Kidney (tissue), 14 donors: ENCODE data around the gene C3orf22. TPM values are rescaled to one million over a fixed set of nuclear protein-coding genes. Genes with fewer than 3 reads are reported as not detected.

Experiments used
- DNase-seq, 5 donors: peaks; one replicate each; pipeline ENCODE4 v3.0.0-alpha.2; 2013 to 2020
- FAIRE-seq: peaks from 2 replicates; lab custom pipeline; 2012; peaks lifted over from hg19 to GRCh38; lab: Jason Lieb, UNC
- H3K27ac ChIP-seq, 2 donors: one replicate each; pipeline ENCODE4 v1.7.0; 2013; ENCODE audit warnings: low read depth in 2 of 2, low read length in 2 of 2, inconsistent platforms in 1 of 2
- H3K27me3 ChIP-seq: one replicate; pipeline ENCODE4 v1.7.1; 2013; ENCODE audit warnings: low read length, inconsistent platforms; ENCODE audit not compliant: control insufficient read depth, insufficient read depth
- H3K36me3 ChIP-seq, 3 donors: one replicate each; pipeline versions ENCODE4 v1.7.0 to v1.7.1; 2013; ENCODE audit warnings: low read length in 3 of 3, control low read depth in 1 of 3, inconsistent platforms in 1 of 3; ENCODE audit not compliant: insufficient read depth in 3 of 3, control insufficient read depth in 2 of 3
- H3K4me1 ChIP-seq, 3 donors: one replicate each; pipeline versions ENCODE4 v1.7.0 to v1.7.1; 2013; ENCODE audit warnings: low read length in 3 of 3, inconsistent platforms in 1 of 3, low read depth in 1 of 3; ENCODE audit not compliant: control insufficient read depth in 2 of 3, insufficient read depth in 2 of 3
- H3K4me3 ChIP-seq, 3 donors: one replicate each; pipeline versions ENCODE4 v1.7.0 to v1.8.1; 2013; ENCODE audit warnings: low read length in 3 of 3, control low read depth in 1 of 3, inconsistent platforms in 1 of 3
- H3K9ac ChIP-seq, 3 donors: one replicate each; pipeline versions ENCODE4 v1.7.0 to v1.7.1; 2013; ENCODE audit warnings: low read length in 3 of 3, control low read depth in 1 of 3, inconsistent platforms in 1 of 3
- H3K9me3 ChIP-seq, 3 donors: one replicate each; pipeline versions ENCODE4 v1.7.0 to v1.7.1; 2013; ENCODE audit warnings: low read length in 3 of 3, control low read depth in 1 of 3, inconsistent platforms in 1 of 3; ENCODE audit not compliant: control insufficient read depth in 2 of 3, insufficient read depth in 1 of 3
- intact Hi-C: fragments of 100-400 bp; cut with DNase I; formaldehyde crosslinking; loops from one replicate; pipeline ENCODE4 v1.11.1; 2022
- polyA plus RNA-seq: library from polyadenylated mRNA; stranded (reverse); fragments of 350-450 nt; fragmentation: Illumina TruSeq; extraction: RNeasy Lipid Tissue Mini Kit (QIAGEN cat#74804); gene quantifications from one replicate; pipeline ENCODE4 v1.2.3, GENCODE V29; 2014; ENCODE audit warnings: low read depth, low replicate concordance; ENCODE audit not compliant: insufficient read depth
- total RNA-seq: library from RNA; stranded (reverse); fragmentation: NEBNext Ultra II Directional; extraction: Animal tissue kit (Norgen Biotek cat#: 25700); gene quantifications from one replicate; pipeline ENCODE4 v1.2.1, GENCODE V29; 2021
- TF ChIP-seq, protein P1 (sequence below): IDR thresholded peaks from 3 replicates; pipeline ENCODE4 v1.5.1; 2012; ENCODE audit warnings: mild to moderate bottlenecking, moderate library complexity, borderline replicate concordance; ENCODE audit not compliant: insufficient read depth; ENCODE audit errors: extremely low read depth
- donor health status: control.
- donor health status: control.
- donor health status: control.
- donor health status: control.
- donor health status: control.
- donor health status: DM: yes; HTN: yes; CAD: no.
- donor health status: Normal renal cell carcinoma (clear cell type).

C3orf22 gene
- total and polyA plus RNA-seq, 2 donors from 2014 or later: not detected

DNA sequence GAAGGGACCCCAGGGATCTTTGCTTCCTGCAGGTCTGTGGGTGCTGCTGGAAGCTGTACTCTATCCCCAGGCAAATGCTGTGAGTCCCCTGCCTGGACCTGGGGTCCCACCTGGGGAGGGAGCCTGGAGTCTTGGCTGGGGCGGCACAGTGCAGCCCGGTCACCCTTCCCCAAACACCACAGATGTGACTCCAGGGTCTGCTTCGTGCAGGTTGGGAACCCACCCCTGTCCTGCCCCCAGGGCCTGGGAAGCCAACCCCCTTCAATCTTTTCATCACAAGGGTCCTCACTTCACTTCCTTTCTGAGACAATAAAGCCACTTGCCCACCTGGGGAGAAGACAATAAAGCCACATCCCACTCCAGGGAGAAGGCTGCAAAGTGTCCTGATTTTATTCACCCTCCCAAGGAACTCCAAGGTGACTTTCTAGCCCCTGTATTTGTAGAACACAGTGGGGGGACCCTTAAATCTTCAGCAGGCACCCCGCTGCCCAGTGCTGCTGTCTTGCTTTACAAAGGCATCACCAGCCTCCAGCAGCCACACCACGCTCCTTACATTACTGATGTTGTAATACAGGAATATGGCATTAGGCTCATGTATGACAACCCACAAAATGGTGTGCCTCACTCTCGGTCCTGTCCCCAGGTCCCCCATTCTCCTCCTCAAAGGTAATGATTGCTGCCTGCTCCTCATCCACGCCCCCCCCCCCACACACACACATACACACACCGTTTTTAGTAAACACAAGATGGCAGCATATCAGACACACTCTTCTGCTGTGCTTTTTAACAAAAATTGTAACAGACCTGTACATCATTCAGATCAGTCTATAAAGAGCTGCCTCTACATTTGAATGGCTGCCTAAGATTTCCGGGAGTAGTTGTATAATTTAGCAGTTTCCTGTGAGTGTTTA is 9.9 kb downstream of the C3orf22 start:
- DNase-seq (peak in 2 of 5 donors; percentile 14 to 34), FAIRE-seq (no peak)
- Histone ChIP-seq H3K27me3 (no peaks in the 10 kb centered on the region), H3K9ac (no peak overlapping the region), H3K9me3 (no peaks in the 10 kb centered on the region), H3K27ac (no peak overlapping the region), H3K36me3 (no peaks in the 10 kb centered on the region), H3K4me1 (no peaks in the 10 kb centered on the region), H3K4me3 (no peak overlapping the region)
- intact Hi-C loops: no loop called here
- TF ChIP-seq, protein P1, sequence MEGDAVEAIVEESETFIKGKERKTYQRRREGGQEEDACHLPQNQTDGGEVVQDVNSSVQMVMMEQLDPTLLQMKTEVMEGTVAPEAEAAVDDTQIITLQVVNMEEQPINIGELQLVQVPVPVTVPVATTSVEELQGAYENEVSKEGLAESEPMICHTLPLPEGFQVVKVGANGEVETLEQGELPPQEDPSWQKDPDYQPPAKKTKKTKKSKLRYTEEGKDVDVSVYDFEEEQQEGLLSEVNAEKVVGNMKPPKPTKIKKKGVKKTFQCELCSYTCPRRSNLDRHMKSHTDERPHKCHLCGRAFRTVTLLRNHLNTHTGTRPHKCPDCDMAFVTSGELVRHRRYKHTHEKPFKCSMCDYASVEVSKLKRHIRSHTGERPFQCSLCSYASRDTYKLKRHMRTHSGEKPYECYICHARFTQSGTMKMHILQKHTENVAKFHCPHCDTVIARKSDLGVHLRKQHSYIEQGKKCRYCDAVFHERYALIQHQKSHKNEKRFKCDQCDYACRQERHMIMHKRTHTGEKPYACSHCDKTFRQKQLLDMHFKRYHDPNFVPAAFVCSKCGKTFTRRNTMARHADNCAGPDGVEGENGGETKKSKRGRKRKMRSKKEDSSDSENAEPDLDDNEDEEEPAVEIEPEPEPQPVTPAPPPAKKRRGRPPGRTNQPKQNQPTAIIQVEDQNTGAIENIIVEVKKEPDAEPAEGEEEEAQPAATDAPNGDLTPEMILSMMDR: no peak

DNA sequence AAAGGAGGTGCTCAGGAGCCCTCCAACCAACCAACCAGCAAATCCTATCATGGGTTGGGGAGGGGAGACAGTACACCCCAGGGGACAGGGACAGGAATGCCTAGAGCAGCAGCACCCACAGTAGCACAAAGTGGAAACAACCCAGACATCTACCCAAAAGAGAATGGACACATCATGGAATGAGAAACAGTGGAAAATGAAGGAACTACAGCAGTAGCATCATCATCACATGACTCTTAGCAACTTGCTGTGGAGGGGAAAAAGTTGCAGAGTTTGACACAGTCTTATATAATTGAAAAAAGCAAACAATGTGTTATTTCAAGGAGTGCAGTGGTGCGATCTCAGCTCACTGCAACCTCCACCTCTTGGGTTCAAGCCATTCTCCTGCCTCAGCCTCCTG is 11.0 kb downstream of the C3orf22 start:
- no peaks in the 10 kb centered on the region for H3K27me3 ChIP-seq
- no peak overlapping the region for H3K9ac ChIP-seq
- H3K4me3 ChIP-seq: no peak overlapping the region
- no peak overlapping the region for H3K27ac ChIP-seq
- H3K4me1 ChIP-seq: no peaks in the 10 kb centered on the region
- no peak for DNase-seq
- intact Hi-C loops: no loop called here
- FAIRE-seq: no peak
- no peaks in the 10 kb centered on the region for H3K36me3 ChIP-seq
- no peaks in the 10 kb centered on the region for H3K9me3 ChIP-seq
- TF ChIP-seq, protein P1: no peak

DNA sequence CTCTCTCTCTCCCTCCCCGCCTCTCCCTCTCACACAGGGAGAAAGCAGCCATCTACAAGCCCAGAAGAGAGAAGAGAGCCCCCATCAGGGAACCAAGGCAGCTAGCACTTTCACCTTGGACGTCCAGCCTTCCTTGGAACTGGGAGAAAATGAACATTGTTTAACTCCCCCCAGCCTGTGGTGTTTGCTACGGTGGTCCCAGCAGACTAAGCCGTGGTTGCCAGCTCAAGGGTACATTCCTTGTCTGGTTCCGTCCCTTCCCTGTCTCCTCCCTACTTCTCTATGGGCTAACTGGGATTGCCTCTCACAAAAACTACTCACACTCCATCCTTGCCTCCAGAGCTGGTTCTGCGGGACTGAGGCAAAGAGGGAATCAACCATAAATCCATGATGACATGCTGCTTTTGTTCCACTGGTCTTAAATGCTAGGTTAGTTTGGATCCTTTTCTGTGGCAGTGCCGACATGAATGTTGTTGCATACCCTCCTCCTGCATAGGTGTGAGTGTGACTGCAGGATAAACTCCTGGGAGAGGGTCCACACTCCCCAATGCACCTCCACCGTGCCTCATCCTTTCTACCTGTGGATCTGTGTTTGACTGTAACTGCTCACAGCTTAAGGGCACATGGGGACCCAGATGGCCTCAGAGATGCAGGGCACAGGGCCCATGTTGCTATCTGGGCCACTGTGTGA is 12.0 kb downstream of the C3orf22 start:
- H3K36me3 ChIP-seq: no peaks in the 10 kb centered on the region
- no peaks in the 10 kb centered on the region for H3K27me3 ChIP-seq
- TF ChIP-seq, protein P1: no peak
- H3K9ac ChIP-seq: no peak overlapping the region
- intact Hi-C loops: no loop called here
- peak in 1 of 5 donors; percentile 7 for DNase-seq
- H3K4me1 ChIP-seq: no peaks in the 10 kb centered on the region
- no peak overlapping the region for H3K4me3 ChIP-seq
- H3K27ac ChIP-seq: no peak overlapping the region
- no peaks in the 10 kb centered on the region for H3K9me3 ChIP-seq
- no peak for FAIRE-seq
